HFFc6 (cell line): ENCODE results near the gene PAM16. TPM values are rescaled to one million over a fixed set of nuclear protein-coding genes. Genes with fewer than 3 reads are reported as not detected.

Source experiments
- DNase-seq: peaks from one replicate; pipeline ENCODE4 v3.0.0-alpha.2; 2018
- H3K27ac Mint-ChIP-seq: 2 replicates; pipeline ENCODE4 v1.8.0; 2020; ENCODE audit warnings: mild to moderate bottlenecking, mixed read lengths
- H3K27me3 Mint-ChIP-seq: 2 replicates; pipeline ENCODE4 v1.8.0; 2021; ENCODE audit warnings: mild to moderate bottlenecking, moderate library complexity, mixed read lengths; ENCODE audit not compliant: insufficient read depth
- H3K36me3 Mint-ChIP-seq: 2 replicates; pipeline ENCODE4 v1.8.0; 2021; ENCODE audit warnings: low read depth, mixed read lengths
- H3K4me1 Mint-ChIP-seq: 2 replicates; pipeline ENCODE4 v1.8.0; 2020; ENCODE audit warnings: low read depth, mixed read lengths
- H3K4me3 Mint-ChIP-seq: 2 replicates; pipeline ENCODE4 v1.8.0; 2020; ENCODE audit warnings: mild to moderate bottlenecking, moderate library complexity, mixed read lengths
- H3K9me3 Mint-ChIP-seq: 2 replicates; pipeline ENCODE4 v1.8.0; 2020; ENCODE audit warnings: mild to moderate bottlenecking, mixed read lengths
- CTCF ChIP-seq: fragments of 200-600 bp; sonication (generic); IDR thresholded peaks from 2 replicates; pipeline ENCODE4 v1.5.0; 2021; ENCODE audit warnings: antibody characterized with exemption, mild to moderate bottlenecking
- total RNA-seq, 6 experiments: library from RNA; stranded (reverse); fragmentation: NEBNext Ultra II Directional; extraction: Animal tissue kit (Norgen Biotek cat#: 25700); gene quantifications; 2 replicates in 1 of 6; 3 replicates in 5 of 6; pipeline ENCODE4 v1.2.3, GENCODE V29; 2021

Gene PAM16
- total RNA-seq, 6 experiments from 2014 or later: 44.9 to 50.8 (median 46.1) TPM

DNA sequence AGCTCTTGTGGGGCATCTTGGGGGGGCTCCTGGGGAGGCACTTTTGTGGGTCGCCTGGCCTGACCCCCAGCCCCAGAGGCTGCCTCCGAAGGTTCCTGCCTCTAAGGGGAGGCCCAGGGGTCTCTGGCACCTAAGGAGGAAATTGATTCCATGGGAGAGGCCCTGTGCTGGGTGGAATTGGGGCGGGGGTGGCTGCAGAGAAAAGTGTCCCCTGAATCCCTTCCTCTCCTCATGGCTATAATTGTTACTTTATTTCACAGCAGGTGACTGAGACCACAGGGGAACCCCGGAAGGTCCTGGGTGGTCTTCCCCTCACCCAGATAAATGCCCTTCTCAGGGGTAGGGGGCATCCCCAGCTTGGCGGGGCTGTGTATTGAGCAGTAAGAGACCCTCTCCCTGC, 32.2 kb downstream of the PAM16 start:
- no peaks in the 10 kb centered on the region for H3K9me3 Mint-ChIP-seq
- H3K4me3 Mint-ChIP-seq: peak overlapping the region; percentile 88
- H3K27ac Mint-ChIP-seq: peak overlapping the region; percentile 64; the same call in 1 of the 2 replicates
- H3K4me1 Mint-ChIP-seq: peaks cover 32% of the 10 kb centered on the region
- no peak for TF ChIP-seq CTCF
- DNase-seq: no peak
- no peaks in the 10 kb centered on the region for H3K27me3 Mint-ChIP-seq
- no peaks in the 10 kb centered on the region for H3K36me3 Mint-ChIP-seq

- TF ChIP-seq CTCF: no peak
- no peaks in the 10 kb centered on the region for H3K9me3 Mint-ChIP-seq
- H3K4me1 Mint-ChIP-seq: peaks cover 32% of the 10 kb centered on the region
- no peaks in the 10 kb centered on the region for H3K27me3 Mint-ChIP-seq
- H3K36me3 Mint-ChIP-seq: no peaks in the 10 kb centered on the region
- H3K27ac Mint-ChIP-seq: peak overlapping the region; percentile 64; the same call in 1 of the 2 replicates
- DNase-seq: no peak
- H3K4me3 Mint-ChIP-seq: peak overlapping the region; percentile 88
Observed at GRCh38 chr16:4318451-4318910, 32.6 kb downstream of the PAM16 start.

- Mint-ChIP-seq H3K9me3 (no peaks in the 10 kb centered on the region), H3K27ac (peak overlapping the region; percentile 64), H3K4me3 (peak overlapping the region; percentile 88), H3K36me3 (no peaks in the 10 kb centered on the region), H3K27me3 (no peaks in the 10 kb centered on the region), H3K4me1 (peaks cover 32% of the 10 kb centered on the region)
- no peak for TF ChIP-seq CTCF
- DNase-seq: no peak
Observed at GRCh38 chr16:4317532-4318450, 33.3 kb downstream of the PAM16 start.

- peaks cover 32% of the 10 kb centered on the region for H3K4me1 Mint-ChIP-seq
- H3K36me3 Mint-ChIP-seq: no peaks in the 10 kb centered on the region
- H3K4me3 Mint-ChIP-seq: peak overlapping the region; percentile 88
- no peak for DNase-seq
- no peak for TF ChIP-seq CTCF
- no peaks in the 10 kb centered on the region for H3K27me3 Mint-ChIP-seq
- no peaks in the 10 kb centered on the region for H3K9me3 Mint-ChIP-seq
- H3K27ac Mint-ChIP-seq: peak overlapping the region; percentile 64
Observed at GRCh38 chr16:4316864-4317531, 34.1 kb downstream of the PAM16 start.

DNA sequence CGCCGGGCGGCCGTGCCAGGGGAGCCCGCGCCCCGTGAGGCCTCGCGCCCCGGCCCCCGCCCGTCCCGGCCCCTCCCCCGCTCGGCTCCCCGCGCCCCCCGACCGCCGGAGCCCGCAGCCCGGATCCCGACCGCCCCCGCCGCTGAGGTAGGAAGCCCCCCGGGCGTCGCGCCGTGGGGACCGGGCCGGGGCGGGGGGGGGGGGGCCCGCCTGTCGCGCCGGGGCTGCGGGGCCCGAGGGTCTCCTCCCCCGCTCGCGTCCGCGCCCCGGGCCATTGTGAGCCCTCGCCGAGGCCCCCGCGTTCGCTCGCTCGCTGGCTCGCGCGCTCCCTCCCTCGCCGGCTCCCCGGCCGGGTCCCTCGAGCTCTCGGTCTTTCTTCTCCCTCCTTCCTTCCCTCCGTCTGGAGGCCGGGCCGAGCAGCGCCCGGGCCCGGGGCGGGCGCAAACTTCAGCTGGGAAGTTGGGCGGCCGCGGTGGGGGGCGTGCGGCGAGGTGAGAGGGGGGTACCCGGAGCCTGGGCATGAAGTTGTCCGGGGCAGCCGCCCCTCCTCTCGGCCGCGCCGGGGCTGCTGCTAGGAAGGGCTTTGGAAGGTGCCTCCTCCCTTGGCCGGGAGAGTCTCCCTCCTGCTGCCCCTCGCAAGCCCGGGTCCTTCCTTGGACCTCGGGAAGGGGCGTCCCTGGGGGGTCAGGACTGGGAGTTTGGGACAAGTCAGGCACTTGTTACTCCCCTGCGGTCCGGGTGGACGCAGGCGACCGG, 34.8 kb downstream of the PAM16 start:
- Mint-ChIP-seq H3K9me3 (no peaks in the 10 kb centered on the region), H3K36me3 (no peaks in the 10 kb centered on the region), H3K27me3 (no peaks in the 10 kb centered on the region), H3K4me3 (peak overlapping the region; percentile 88), H3K4me1 (peaks cover 32% of the 10 kb centered on the region), H3K27ac (peak overlapping the region; percentile 64)
- no peak for DNase-seq
- no peak for TF ChIP-seq CTCF
